AG10803 (cell line): ENCODE data around the gene CCDC51.
"Not testable (repeated sequence)": the region's sequence is repeated elsewhere in the genome, so short reads cannot be mapped to it uniquely, and the experiment has no call there.

Experiments
- DNase-seq: peaks from one replicate; pipeline ENCODE4 v3.0.0; 2010; ENCODE audit warnings: low read depth
- H3K4me3 ChIP-seq: 2 replicates; pipeline ENCODE4 v1.5.1; 2011; ENCODE audit warnings: mild to moderate bottlenecking, low read length, control low read depth
- CTCF ChIP-seq: conservative IDR thresholded peaks from 2 replicates; pipeline ENCODE4 v1.5.1; 2011; ENCODE audit warnings: mild to moderate bottlenecking, low read length, control low read depth, inconsistent platforms

Gene CCDC51

GRCh38 chr3:48404440-48405342 lies 35.2 kb downstream of the CCDC51 start:
- no peak for DNase-seq
- H3K4me3 ChIP-seq = no peak overlapping the region
- TF ChIP-seq CTCF = no peak

DNA sequence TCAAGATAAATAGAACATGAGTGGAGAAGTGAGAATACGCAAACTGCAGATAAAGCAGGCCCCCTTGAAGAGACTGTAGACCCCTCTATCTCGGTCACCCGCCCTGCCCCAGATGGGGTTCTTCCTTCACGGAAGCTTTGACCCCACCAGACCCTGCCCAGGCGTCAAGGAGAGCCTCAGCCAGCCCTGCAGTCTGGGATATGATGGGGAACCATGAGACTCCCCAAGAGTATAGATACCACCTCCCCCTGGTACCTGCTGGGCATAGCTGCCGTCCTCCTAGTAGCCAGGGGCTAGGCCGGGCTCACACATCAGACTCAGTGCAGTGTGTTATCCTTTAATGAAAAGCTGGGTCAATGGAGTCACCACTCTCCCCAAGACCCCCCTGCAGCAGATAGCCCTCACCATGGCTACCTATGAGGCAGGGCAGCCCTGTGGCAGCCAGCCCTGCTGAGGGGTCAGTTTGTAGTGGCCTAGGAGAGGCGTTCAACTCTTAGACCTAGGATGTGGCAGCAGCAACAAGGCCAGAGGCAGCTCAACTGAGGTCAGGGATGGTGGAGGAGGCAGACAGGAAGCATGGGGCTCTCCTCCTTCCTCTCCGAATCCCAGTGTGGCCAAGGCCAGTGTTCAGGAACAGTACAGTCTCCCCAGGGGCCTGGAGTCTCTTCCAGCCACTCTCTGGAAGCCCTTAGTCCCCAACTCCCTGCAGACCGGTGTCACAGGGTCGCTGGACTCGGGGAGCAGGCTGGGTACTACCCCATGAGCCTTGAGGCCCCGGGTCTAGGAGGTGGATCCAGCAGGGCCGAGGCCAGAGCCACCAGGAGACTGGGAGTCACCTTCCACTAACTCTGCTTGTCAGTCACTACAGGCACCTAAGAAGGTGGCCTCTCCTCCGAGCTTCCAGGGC lies 36.1 kb downstream of the CCDC51 start:
- no peak for TF ChIP-seq CTCF
- no peak for DNase-seq
- H3K4me3 ChIP-seq = no peak overlapping the region

DNA sequence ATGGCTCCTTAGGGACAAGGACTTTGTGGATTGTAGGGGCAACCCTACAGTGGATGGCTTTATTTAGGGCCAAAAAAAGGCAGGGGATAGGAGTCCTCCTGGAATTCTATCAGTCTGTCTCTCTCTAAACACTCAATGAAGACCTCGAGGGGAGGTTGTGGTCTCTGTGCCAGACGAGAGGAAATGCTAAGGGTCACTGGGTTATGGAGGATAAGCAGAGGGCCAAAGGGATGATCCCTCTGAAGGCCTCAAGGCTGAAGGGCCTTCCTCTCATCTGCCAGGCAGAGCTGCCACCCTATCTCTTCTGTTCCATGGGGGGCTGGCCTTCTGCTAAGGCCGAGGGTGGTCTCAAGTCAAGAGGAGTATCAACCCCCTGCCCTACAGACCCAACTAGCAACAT lies 37.0 kb downstream of the CCDC51 start:
- DNase-seq = no peak
- TF ChIP-seq CTCF = no peak
- H3K4me3 ChIP-seq = no peak overlapping the region

DNA sequence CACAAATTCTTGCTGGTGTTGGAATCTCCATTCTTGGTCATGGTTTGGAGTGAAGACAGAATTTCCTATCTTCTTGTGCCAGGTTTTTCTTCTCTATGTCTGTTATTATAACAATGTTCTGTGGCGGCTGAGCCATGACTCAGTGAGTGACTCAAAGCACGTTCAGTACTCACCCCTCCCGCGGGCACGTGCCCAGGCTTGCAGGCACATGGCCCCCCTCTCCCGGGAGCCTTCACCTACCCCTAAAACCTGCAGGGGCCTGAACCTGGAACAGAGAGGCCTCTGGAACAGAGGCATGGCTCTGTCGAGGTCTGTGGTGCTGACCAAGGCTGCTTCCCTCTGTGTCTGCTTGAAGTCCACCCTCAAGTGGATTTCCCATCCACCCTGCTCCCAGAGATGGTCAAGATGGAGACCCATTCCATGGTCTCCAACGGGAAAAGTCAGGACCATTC lies 37.6 kb downstream of the CCDC51 start:
- H3K4me3 ChIP-seq = no peak overlapping the region
- TF ChIP-seq CTCF = no peak
- DNase-seq = peak; percentile 94

DNA sequence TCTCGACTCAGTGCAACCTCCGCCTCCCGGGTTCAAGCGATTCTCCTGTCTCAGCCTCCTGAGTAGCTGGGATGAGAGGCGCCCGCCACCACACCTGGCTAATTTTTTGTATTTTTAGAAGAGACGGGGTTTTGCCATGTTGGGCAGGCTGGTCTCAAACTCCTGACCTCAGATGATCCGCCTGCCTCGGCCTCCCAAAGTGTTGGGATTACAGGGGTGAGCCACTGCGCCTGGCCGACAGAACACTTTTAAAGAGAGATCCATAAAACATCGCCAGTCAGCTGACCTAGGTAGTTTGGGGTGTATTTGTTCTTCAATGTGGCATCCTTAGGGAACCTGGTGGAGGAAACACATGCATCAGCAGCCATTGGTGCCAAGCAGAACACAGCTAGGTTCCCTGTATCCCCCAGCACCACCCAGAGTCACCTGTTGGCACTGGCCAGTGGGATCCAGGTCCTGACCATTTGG lies 38.5 kb downstream of the CCDC51 start:
- not testable (repeated sequence) for H3K4me3 ChIP-seq, DNase-seq

DNA sequence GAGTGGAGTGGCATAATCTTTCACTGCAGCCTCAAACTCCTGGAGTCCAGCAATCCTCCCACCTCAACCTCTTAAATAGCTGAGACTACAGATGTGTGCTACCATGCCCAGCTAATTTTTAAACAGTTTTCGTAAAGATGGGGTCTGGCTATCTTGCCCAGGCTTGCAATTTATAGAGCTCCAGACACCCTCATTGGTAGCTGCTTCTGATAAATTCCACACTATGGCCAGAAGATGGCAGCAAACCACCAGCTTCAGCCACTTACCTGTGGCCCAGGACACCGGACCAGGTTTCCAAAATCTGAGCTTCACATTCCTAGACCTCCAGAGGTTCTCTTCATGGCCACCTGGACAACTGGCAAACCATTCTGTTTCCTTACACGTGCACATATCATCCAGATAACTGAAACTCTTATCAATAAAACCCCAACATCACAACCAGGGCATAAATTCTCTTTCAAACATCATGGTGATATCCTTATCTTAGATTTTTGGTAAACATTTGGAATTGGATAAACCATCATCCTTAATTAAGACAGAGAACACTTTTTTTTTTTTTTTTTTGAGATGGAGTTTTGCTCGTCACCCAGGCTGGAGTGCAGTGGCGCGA lies 39.0 kb downstream of the CCDC51 start:
- peak; percentile 50 for DNase-seq

More for the DNA sequence above, 39.0 kb downstream of the CCDC51 start:
- TF ChIP-seq CTCF = peak; percentile 84
- no peak overlapping the region for H3K4me3 ChIP-seq
